Peyer's patch (tissue), 4 donors: Measurements from ENCODE around the gene VEGFA. TPM values are rescaled to one million over a fixed set of nuclear protein-coding genes. Genes with fewer than 3 reads are reported as not detected.
A peak's percentile ranks its signal among the peaks of the same experiment; 100 is the strongest.

Source experiments
- DNase-seq, 3 donors: peaks; one replicate each; pipeline ENCODE4 v3.0.0-alpha.2; 2017 to 2019
- H3K27ac ChIP-seq, 4 donors: fragments of 200-600 bp; sonication (generic); one replicate each; pipeline ENCODE4 v1.5.1; 2016 to 2019
- H3K27me3 ChIP-seq, 2 donors: fragments of 200-600 bp; sonication (generic); one replicate each; pipeline ENCODE4 v1.5.1; 2019
- H3K36me3 ChIP-seq, 3 donors: fragments of 200-600 bp; sonication (generic); one replicate each; pipeline ENCODE4 v1.5.1; 2016 to 2019
- H3K4me1 ChIP-seq, 4 donors: fragments of 200-600 bp; sonication (generic); one replicate each; pipeline ENCODE4 v1.5.1; 2016 to 2019
- H3K4me3 ChIP-seq, 4 donors: fragments of 200-600 bp; sonication (generic); 1 replicate in 3 of 4; 2 replicates in 1 of 4; pipeline ENCODE4 v1.5.1; 2016 to 2019; ENCODE audit warnings: mild to moderate bottlenecking in 1 of 4
- H3K9me3 ChIP-seq, 4 donors: fragments of 200-600 bp; sonication (generic); one replicate each; pipeline ENCODE4 v1.5.1; 2016 to 2019; ENCODE audit warnings: mild to moderate bottlenecking in 1 of 4
- POLR2A ChIP-seq, 2 donors: fragments of 450-650 bp; IDR thresholded peaks; one replicate each; pipeline ENCODE4 v1.5.1; 2017; ENCODE audit warnings: antibody characterized with exemption in 2 of 2, mild to moderate bottlenecking in 2 of 2, moderate library complexity in 2 of 2
- total RNA-seq, 4 donors: library from RNA; depleted of rRNA; stranded (reverse); fragments of >200 nt; gene quantifications; one replicate each; pipeline ENCODE4 v1.1.0, GENCODE V29; 2016
- TF ChIP-seq, protein P1 (sequence below), 6 experiments: fragments of 450-650 bp in 4 of 6; fragments of 200-600 bp in 2 of 6; sonication (generic) in 1 of 6; IDR thresholded peaks; one replicate each; pipeline ENCODE4 v1.5.1; 2017 to 2019; ENCODE audit warnings: antibody characterized with exemption in 6 of 6, mild to moderate bottlenecking in 3 of 6, moderate library complexity in 1 of 6

VEGFA gene
- total RNA-seq, 4 donors from 2014 or later: 202 to 663 (median 418) TPM

- H3K36me3 ChIP-seq: no peaks in the 10 kb centered on the region
- H3K27me3 ChIP-seq: no peaks in the 10 kb centered on the region
- DNase-seq: peak; percentile 66 to 93 (median 87)
- peak in 1 of 2 donors; percentile 46 for TF ChIP-seq POLR2A (IDR thresholded peaks at IDR 0.05)
- TF ChIP-seq, protein P1, sequence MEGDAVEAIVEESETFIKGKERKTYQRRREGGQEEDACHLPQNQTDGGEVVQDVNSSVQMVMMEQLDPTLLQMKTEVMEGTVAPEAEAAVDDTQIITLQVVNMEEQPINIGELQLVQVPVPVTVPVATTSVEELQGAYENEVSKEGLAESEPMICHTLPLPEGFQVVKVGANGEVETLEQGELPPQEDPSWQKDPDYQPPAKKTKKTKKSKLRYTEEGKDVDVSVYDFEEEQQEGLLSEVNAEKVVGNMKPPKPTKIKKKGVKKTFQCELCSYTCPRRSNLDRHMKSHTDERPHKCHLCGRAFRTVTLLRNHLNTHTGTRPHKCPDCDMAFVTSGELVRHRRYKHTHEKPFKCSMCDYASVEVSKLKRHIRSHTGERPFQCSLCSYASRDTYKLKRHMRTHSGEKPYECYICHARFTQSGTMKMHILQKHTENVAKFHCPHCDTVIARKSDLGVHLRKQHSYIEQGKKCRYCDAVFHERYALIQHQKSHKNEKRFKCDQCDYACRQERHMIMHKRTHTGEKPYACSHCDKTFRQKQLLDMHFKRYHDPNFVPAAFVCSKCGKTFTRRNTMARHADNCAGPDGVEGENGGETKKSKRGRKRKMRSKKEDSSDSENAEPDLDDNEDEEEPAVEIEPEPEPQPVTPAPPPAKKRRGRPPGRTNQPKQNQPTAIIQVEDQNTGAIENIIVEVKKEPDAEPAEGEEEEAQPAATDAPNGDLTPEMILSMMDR (IDR thresholded peaks at IDR 0.05): no peak
- no peak overlapping the region for H3K4me3 ChIP-seq
- peaks cover 3 to 24% (median 8%) of the 10 kb centered on the region in 4 donors for H3K4me1 ChIP-seq
- no peaks in the 10 kb centered on the region for H3K9me3 ChIP-seq
- no peak overlapping the region for H3K27ac ChIP-seq
Measured at GRCh38 chr6:43724914-43725642, 44.9 kb upstream of the VEGFA start.

DNA sequence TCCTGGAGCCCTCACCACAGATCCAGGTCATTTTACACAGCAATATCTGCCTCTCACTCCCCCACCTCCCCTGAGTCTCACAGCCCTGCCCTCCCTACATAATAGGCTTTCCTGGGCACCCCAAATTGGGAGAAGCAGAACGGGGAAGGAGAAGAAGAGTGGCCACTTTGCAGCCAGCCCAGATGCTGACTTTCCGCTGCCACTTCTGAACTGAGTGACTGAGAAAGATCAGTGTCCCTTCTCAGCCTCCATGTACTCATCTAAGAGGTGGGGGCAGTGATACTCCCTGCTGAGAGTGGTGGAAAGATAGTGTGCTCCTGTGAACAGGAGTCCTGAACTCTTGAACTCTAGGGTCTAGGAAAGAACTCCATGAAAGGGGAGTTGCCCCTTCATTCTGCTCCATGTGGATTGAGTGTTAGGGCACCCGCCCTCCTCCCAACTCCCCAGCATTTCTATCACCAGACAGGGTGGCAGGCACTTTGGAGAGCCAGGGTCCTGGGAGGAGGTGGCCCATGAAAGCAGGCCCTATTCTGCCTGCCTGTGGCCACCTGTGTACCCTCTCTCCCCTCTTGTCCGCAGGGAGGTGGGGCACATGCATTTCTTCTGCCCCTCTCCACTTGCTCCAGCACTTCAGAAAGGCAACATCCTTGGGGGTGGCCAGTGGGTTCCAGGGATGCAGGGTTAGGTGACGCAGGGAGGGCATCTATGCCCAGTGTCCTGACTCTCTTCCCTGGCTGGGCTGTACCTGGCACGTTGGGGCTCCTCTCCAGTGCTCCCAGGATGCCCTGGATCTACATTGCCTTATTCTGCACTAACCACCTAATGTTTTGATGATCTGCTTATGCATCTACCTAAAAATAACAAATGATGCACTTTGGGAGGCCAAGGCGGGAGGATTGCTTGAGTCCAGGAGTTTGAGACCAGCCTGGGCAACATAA is 44.1 kb upstream of the VEGFA start:
- Histone ChIP-seq H3K27ac (no peak overlapping the region), H3K4me3 (no peak overlapping the region), H3K27me3 (no peaks in the 10 kb centered on the region), H3K36me3 (no peaks in the 10 kb centered on the region), H3K9me3 (no peaks in the 10 kb centered on the region), H3K4me1 (peaks cover 3 to 24% (median 8%) of the 10 kb centered on the region in 4 donors)
- TF ChIP-seq, protein P1 (IDR thresholded peaks at IDR 0.05): no peak
- no peak for TF ChIP-seq POLR2A (IDR thresholded peaks at IDR 0.05)
- peak in 1 of 3 donors; percentile 37 for DNase-seq

- Histone ChIP-seq H3K36me3 (no peaks in the 10 kb centered on the region), H3K27me3 (no peaks in the 10 kb centered on the region), H3K9me3 (no peaks in the 10 kb centered on the region), H3K27ac (no peak overlapping the region), H3K4me3 (no peak overlapping the region), H3K4me1 (peaks cover 3 to 24% (median 8%) of the 10 kb centered on the region in 4 donors)
- TF ChIP-seq, protein P1 (IDR thresholded peaks at IDR 0.05): no peak
- TF ChIP-seq POLR2A (IDR thresholded peaks at IDR 0.05): no peak
- no peak for DNase-seq
Measured at GRCh38 chr6:43727634-43728033, 42.4 kb upstream of the VEGFA start.

DNA sequence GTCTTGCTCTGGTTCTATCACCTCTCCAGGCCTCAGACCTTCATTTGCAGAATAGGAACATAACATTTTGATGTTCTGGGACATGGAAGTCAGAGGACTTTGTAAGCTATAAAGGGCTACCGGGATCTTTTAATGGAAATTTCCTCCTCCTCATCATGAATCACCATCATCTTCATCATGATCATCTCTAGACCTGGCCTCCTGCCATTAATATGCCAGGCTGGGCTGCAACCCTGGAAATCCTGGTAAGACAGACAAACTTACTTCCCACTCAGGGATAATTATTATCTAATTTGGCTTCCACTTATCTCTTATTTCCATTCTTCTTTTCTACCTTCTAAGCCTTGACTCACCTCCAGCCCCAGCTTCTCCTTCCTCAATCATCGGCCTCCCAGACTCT is 41.4 kb upstream of the VEGFA start:
- H3K27ac ChIP-seq: no peak overlapping the region
- peak in 2 of 3 donors; percentile 5 to 40 for DNase-seq

DNA sequence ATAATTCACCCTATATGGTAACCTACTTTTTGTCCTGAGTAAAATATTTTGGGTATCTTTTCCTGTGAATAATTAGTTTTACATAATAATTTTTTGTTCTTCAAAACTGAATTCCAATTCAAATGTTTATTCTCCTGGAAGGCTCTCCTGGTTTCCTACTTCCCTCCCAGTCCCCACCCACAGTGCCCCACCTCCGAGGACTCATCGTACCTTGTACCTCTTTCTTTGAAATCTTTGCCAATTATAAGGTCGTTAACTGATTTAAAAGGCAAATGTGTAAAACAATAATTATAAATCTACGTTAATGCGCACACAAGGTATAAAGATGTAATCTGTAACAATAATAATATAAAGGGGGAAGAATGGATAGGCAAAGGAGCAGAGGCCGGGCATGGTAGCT is 40.5 kb upstream of the VEGFA start:
- H3K27ac ChIP-seq: no peak overlapping the region
- H3K27me3 ChIP-seq: no peaks in the 10 kb centered on the region
- no peaks in the 10 kb centered on the region for H3K9me3 ChIP-seq
- peak in 1 of 3 donors; percentile 75 for DNase-seq
- no peak overlapping the region for H3K4me3 ChIP-seq
- peaks cover 3 to 20% (median 7%) of the 10 kb centered on the region in 4 donors for H3K4me1 ChIP-seq
- TF ChIP-seq, protein P1 (IDR thresholded peaks at IDR 0.05): no peak
- TF ChIP-seq POLR2A (IDR thresholded peaks at IDR 0.05): no peak
- H3K36me3 ChIP-seq: no peaks in the 10 kb centered on the region

More for the DNA sequence above, 41.4 kb upstream of the VEGFA start:
- no peaks in the 10 kb centered on the region for H3K9me3 ChIP-seq
- H3K4me3 ChIP-seq: no peak overlapping the region
- peaks cover 3 to 24% (median 8%) of the 10 kb centered on the region in 4 donors for H3K4me1 ChIP-seq
- no peaks in the 10 kb centered on the region for H3K36me3 ChIP-seq
- H3K27me3 ChIP-seq: no peaks in the 10 kb centered on the region
- no peak for TF ChIP-seq POLR2A (IDR thresholded peaks at IDR 0.05)
- TF ChIP-seq, protein P1 (IDR thresholded peaks at IDR 0.05): no peak
